ELF-1 (cell line): Measurements from ENCODE around the gene ALOX5AP.

Experiments used
- DNase-seq: peaks from one replicate; pipeline ENCODE4 v3.0.0-alpha.2; 2016; ENCODE audit warnings: low read depth, low spot score

Gene ALOX5AP

GRCh38 chr13:30796631-30797601, 61.6 kb downstream of the ALOX5AP start:
- no peak for DNase-seq

DNA sequence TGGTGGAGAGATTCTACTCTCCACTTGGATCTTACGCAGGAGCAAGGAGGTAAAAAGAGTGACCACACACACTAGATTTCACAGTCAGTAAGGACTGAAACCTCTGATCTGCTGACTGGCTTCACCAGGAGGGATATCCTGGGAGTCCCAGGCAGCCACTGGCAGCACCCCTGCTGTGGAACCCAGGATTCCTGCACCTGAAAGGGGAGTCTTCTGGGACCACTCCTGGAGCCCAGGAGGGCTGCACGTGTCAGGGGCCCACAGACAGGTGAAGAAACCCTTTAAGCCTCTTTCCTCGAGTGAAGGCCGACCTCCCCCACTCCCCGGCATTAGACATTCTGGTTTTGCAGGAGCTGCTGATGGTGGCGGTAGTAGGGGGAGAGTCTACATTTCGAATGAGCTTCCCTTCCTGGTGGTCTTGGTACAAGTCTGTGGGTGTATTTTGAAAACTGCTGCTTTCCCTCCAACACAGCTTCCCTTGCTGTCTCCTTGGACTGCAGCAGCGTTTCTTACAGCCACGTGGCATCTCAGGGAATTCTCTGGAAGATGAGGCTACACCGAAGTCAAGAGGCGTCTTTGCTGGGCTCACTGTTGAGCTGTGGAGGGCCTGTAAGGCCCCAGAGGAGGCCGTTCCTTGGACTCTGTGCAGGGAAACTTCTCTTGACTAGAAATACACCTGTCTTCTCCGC, 62.6 kb downstream of the ALOX5AP start:
- DNase-seq, result no peak

- DNase-seq, result no peak
Observed at GRCh38 chr13:30798776-30799355, 63.5 kb downstream of the ALOX5AP start.

GRCh38 chr13:30799356-30799824, 64.0 kb downstream of the ALOX5AP start:
- DNase-seq, result no peak

GRCh38 chr13:30800107-30800506, 64.8 kb downstream of the ALOX5AP start:
- no peak for DNase-seq

DNA sequence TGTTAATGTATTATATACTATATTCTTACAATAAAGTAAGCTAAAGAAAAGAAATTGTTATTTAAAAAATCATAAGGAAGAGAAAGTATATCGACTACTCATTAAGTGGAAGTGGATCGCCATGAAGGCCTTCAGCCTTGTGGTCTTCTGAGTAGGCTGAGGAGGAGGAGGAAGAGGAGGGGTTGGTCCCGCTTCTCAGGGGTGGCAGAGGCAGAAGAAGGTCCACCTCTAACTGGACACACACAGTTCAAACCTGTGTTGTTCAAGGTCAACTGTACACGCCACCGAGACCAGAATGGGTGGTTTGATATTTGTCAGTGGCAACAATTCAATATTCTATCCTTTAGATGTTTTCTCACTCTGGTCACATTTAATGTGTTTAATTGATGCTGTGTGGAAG, 67.2 kb downstream of the ALOX5AP start:
- no peak for DNase-seq

DNA sequence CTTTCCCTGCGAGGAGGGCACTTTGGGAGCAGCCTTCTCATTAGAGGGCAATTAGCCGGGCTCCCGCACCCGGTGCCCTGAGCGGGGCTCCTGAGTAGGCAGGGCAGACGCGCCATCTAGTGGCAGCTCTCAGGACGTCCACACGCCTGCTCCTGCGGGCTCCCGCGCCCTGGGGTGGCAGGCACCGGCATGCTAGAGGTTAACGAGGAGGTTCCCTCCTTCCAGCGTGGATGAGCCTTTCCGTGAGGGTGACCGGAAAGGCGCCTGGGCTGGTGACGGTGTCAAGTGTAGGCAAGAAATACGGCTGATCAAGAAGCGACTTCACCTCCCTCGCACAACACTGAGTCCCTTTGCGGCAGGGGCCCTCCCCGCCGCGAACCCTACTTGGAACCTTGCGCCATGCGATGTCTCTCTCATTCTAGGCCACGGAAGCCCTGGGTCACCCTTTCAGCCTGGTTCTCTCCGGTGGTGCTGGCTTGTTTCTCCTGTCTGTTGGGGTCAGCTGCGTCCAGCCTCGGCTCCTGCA, 67.7 kb downstream of the ALOX5AP start:
- peak; percentile 86 for DNase-seq

GRCh38 chr13:30803749-30804148, 68.4 kb downstream of the ALOX5AP start:
- DNase-seq, result no peak

DNA sequence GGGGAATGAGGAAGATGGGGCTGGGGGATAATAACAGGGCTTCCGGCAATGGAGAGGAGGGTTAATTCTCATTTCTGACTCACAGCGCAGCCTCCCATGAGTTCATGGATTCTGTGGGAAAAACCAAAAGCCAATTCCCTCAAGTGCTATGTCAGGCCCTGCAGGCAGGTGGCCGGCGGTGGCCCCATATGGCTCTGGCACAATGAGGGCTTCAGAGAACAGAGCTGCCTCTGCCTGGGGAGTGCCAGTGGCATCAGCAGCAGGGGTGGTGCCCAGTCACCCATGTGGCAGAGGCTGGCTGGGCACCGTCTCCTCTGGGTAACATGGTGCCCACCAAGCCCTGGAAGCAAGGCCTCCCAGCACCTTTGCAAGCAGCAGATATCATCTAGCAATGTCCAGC, 69.1 kb downstream of the ALOX5AP start:
- DNase-seq, result no peak

- no peak for DNase-seq
Observed at GRCh38 chr13:30805132-30805537, 69.8 kb downstream of the ALOX5AP start.

DNA sequence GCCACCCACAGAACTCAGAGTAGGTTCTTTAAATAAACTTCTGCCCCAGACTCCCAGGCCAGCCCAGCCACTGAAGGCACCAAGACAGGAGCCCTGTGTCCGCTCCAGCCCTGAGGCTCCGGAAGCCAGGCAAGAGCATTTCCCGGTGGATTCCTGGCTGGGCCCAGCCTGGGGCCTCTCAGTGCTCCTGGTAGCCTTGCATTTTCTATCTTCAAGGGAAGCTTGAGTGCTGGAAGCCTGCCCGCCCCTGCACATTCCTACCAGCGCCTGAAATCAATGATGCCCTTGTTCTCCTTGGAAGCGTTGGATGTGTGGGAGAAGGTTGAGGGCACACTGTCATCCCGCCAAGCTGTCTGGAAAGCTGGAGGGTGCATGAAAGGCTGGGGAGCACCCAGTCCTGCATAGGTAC, 70.3 kb downstream of the ALOX5AP start:
- peak; percentile 93 for DNase-seq

DNA sequence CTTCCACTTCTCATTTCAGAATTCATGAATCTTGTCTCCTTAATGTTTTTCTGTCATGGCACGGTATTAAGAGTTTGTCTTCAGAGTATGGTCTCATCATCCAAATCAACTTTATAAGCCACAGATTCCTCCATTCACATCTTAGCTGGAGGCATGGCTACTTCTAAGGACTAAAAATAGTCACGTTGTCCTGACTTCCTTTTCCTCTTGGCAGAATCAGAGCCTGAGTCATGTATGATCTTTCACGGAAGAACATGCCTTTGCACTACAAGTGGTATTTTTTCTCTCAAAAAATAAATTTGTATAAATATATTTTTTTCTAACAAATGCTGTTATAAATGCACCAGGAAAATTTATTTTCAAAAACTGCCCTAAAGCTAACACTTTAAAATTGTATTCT, 71.4 kb downstream of the ALOX5AP start:
- DNase-seq, result no peak

DNA sequence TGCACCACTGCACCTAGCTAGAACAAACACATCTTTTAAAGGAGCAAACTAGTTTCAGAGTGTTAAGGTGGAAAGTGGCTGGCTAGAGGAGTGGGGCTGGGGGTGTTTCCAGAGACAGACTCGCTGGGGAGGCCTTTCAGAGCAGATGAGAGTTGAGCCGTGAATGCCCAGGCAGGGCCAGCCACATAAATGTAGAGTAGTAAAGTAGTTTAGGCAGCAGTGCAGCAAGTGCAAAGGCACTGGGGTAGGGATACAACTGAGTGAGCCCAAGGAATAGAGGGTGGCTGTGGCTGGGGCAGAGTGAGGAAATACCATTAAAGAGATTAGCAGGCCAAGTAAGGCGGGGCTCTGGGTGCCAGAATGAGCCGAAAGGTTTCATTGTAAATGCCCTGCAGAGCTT, 72.0 kb downstream of the ALOX5AP start:
- DNase-seq, result no peak

- DNase-seq, result no peak
Observed at GRCh38 chr13:30808600-30808999, 73.3 kb downstream of the ALOX5AP start.

DNA sequence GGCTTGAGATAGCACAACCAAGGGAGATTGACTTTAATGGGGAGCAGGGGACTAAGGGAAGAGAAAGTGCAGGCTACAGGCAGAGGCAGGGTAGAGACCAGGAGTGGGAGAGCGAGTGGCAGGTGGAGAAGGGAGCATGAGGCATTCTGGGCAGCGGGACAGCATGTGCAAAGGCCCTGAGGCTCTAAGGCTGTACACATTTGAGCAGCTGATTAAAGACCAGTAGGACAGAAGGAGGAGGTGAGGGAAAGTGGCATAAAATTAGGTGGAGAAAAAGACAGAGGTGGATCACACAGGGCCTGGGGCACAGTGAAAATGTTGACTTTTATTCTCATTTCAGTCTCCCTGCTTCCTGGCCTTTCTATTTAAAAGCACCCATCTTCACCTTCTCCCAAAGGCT, 74.4 kb downstream of the ALOX5AP start:
- DNase-seq, result no peak

DNA sequence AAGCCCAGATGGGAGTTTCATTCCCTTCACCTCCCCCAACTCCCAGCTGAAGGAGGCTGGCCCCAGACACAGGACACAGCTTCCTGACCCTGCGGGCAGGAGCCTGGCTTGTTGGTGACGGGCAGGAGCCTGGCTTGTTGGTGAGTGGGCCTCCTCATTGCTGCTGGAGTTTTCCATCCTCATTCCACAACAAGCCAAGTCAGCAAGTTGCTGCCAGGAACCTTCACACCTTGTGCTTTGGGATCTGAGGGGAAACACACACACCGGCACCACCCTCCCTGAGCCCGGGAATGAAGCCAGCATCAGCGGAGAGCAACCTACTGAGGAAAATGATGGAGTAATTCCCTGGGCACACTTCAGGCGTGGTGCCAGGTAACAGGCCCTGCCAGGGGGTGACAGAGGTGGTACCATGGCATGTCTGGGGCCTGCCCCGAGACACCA, 74.9 kb downstream of the ALOX5AP start:
- peak; percentile 75 for DNase-seq

DNA sequence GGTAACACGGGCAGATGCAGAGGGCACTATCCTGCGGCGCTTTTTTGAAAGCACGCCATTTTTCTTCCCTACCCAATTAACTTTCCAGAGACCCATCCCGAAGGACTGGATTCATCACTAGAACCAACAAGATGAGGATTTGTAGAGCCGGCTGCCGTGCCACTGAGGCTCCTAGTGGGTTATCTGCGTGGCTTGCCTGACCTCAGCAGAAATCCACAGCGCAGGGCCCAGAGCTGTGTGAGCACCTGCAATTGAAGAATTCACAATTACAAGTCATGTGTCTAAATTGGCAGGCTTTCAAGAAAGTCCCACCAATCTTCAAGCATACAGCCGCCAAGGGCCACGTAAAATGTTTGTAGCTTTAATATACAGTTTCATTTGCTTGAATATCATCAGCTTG, 75.5 kb downstream of the ALOX5AP start:
- no peak for DNase-seq
